Testis (tissue), 2 donors: ENCODE data around the gene FOXL1.

Source experiments
- CTCF ChIP-seq, 3 experiments: fragments of 450-650 bp in 2 of 3; fragments of 200-600 bp in 1 of 3; sonication (generic) in 1 of 3; IDR thresholded peaks; one replicate each; pipeline ENCODE4 v1.5.1; 2016 to 2019; ENCODE audit warnings: antibody characterized with exemption in 3 of 3, mild to moderate bottlenecking in 2 of 3, moderate library complexity in 1 of 3
- POLR2A ChIP-seq: fragments of 450-650 bp; IDR thresholded peaks from one replicate; pipeline ENCODE4 v1.6.1; 2017; ENCODE audit warnings: antibody characterized with exemption, mild to moderate bottlenecking, moderate library complexity

GRCh38 chr16:86573215-86573614 lies 5.1 kb upstream of the FOXL1 start:
- TF ChIP-seq CTCF (IDR thresholded peaks at IDR 0.05) (no peak), POLR2A (no peak)
